Osteocyte (in vitro differentiated cells): Measurements from ENCODE around the gene GSE1. TPM values are rescaled to one million over a fixed set of nuclear protein-coding genes. Genes with fewer than 3 reads are reported as not detected.
A peak's percentile ranks its signal among the peaks of the same experiment; 100 is the strongest.

ENCODE experiments used
- DNase-seq: peaks from one replicate; pipeline ENCODE4 v3.0.0; 2021; ENCODE audit warnings: mixed read lengths; ENCODE audit not compliant: unreplicated experiment; ENCODE audit errors: extremely low spot score
- H3K27ac Mint-ChIP-seq: one replicate; pipeline ENCODE4 v1.8.0; 2021; ENCODE audit warnings: mild to moderate bottlenecking, mixed read lengths; ENCODE audit not compliant: unreplicated experiment
- H3K27me3 Mint-ChIP-seq: one replicate; pipeline ENCODE4 v1.8.0; 2021; ENCODE audit warnings: mixed read lengths; ENCODE audit not compliant: unreplicated experiment
- H3K36me3 Mint-ChIP-seq: one replicate; pipeline ENCODE4 v1.8.0; 2021; ENCODE audit warnings: mixed read lengths; ENCODE audit not compliant: unreplicated experiment
- H3K4me1 Mint-ChIP-seq: one replicate; pipeline ENCODE4 v1.8.0; 2021; ENCODE audit warnings: mixed read lengths; ENCODE audit not compliant: unreplicated experiment
- H3K4me3 Mint-ChIP-seq: one replicate; pipeline ENCODE4 v1.8.0; 2021; ENCODE audit warnings: mild to moderate bottlenecking, moderate library complexity, mixed read lengths; ENCODE audit not compliant: unreplicated experiment
- H3K9me3 Mint-ChIP-seq: one replicate; pipeline ENCODE4 v1.8.0; 2021; ENCODE audit warnings: mixed read lengths; ENCODE audit not compliant: unreplicated experiment
- CTCF ChIP-seq: fragments of 200-600 bp; sonication (generic); IDR thresholded peaks from 2 replicates; pipeline ENCODE4 v1.5.0; 2021; ENCODE audit warnings: antibody characterized with exemption, mild to moderate bottlenecking, moderate library complexity
- total RNA-seq: library from RNA; stranded (reverse); gene quantifications from 2 replicates; pipeline ENCODE4 v1.2.1, GENCODE V29; 2021

Gene GSE1
- total RNA-seq, 1 donor from 2014 or later, result 64.1 TPM

- no peak for DNase-seq
Measured at GRCh38 chr16:85657267-85657650, 44.1 kb downstream of the GSE1 start.

GRCh38 chr16:85657996-85658395 is 44.9 kb downstream of the GSE1 start:
- Mint-ChIP-seq H3K4me1 (peaks cover 4% of the 10 kb centered on the region), H3K9me3 (no peaks in the 10 kb centered on the region), H3K27ac (no peak overlapping the region), H3K27me3 (no peaks in the 10 kb centered on the region), H3K4me3 (no peak overlapping the region), H3K36me3 (peaks cover 23% of the 10 kb centered on the region)
- no peak for DNase-seq
- no peak for TF ChIP-seq CTCF

More at GRCh38 chr16:85657267-85657650, 44.1 kb downstream of the GSE1 start:
- TF ChIP-seq CTCF, result no peak
- H3K9me3 Mint-ChIP-seq, result no peaks in the 10 kb centered on the region
- no peak overlapping the region for H3K27ac Mint-ChIP-seq
- H3K36me3 Mint-ChIP-seq, result peaks cover 20% of the 10 kb centered on the region
- H3K4me3 Mint-ChIP-seq, result no peak overlapping the region
- H3K4me1 Mint-ChIP-seq, result peaks cover 8% of the 10 kb centered on the region
- H3K27me3 Mint-ChIP-seq, result no peaks in the 10 kb centered on the region

- H3K27ac Mint-ChIP-seq, result no peak overlapping the region
- DNase-seq, result no peak
- TF ChIP-seq CTCF, result no peak
- no peaks in the 10 kb centered on the region for H3K9me3 Mint-ChIP-seq
- no peaks in the 10 kb centered on the region for H3K27me3 Mint-ChIP-seq
- peaks cover 25% of the 10 kb centered on the region for H3K36me3 Mint-ChIP-seq
- H3K4me3 Mint-ChIP-seq, result no peak overlapping the region
- peaks cover 4% of the 10 kb centered on the region for H3K4me1 Mint-ChIP-seq
Measured at GRCh38 chr16:85658504-85659326, 45.6 kb downstream of the GSE1 start.

- H3K4me1 Mint-ChIP-seq, result peaks cover 4% of the 10 kb centered on the region
Measured at GRCh38 chr16:85659336-85659735, 46.2 kb downstream of the GSE1 start.

More at GRCh38 chr16:85659336-85659735, 46.2 kb downstream of the GSE1 start:
- TF ChIP-seq CTCF, result no peak
- no peak for DNase-seq
- Mint-ChIP-seq H3K36me3 (peaks cover 28% of the 10 kb centered on the region), H3K27ac (peak overlapping the region; percentile 54), H3K9me3 (no peaks in the 10 kb centered on the region), H3K4me3 (no peak overlapping the region), H3K27me3 (no peaks in the 10 kb centered on the region)
